Mesendoderm (in vitro differentiated cells): ENCODE data around the gene AMIGO1.

Experiments
- DNase-seq: peaks from one replicate; pipeline ENCODE4 v3.0.0; 2013
- H2AK5ac ChIP-seq: 2 replicates; pipeline ENCODE4 v1.6.1; 2013; ENCODE audit warnings: low read length, inconsistent platforms
- H2BK120ac ChIP-seq: 2 replicates; pipeline ENCODE4 v1.6.1; 2013; ENCODE audit warnings: low read depth, mild to moderate bottlenecking, low read length, moderate library complexity, mixed read lengths
- H2BK15ac ChIP-seq: replicated peaks from 2 replicates; pipeline ENCODE4 v1.6.1; 2013; ENCODE audit warnings: low read depth, mild to moderate bottlenecking, moderate library complexity
- H2BK5ac ChIP-seq: 2 replicates; pipeline ENCODE4 v1.6.1; 2013; ENCODE audit warnings: low read length, inconsistent platforms
- H3K18ac ChIP-seq: 2 replicates; pipeline ENCODE4 v1.6.1; 2013; ENCODE audit warnings: mild to moderate bottlenecking, low read length, mixed read lengths
- H3K23ac ChIP-seq: one replicate; pipeline ENCODE4 v1.6.1; 2013; ENCODE audit warnings: low read length
- H3K27ac ChIP-seq: 2 replicates; pipeline ENCODE4 v1.5.1; 2013; ENCODE audit warnings: low read depth, mild to moderate bottlenecking, inconsistent platforms, low read length, moderate library complexity
- H3K27me3 ChIP-seq: 2 replicates; pipeline ENCODE4 v1.6.1; 2013; ENCODE audit warnings: low read length, control low read depth, mild to moderate bottlenecking, inconsistent platforms; ENCODE audit not compliant: insufficient read depth, poor library complexity
- H3K36me3 ChIP-seq: 2 replicates; pipeline ENCODE4 v1.6.1; 2013; ENCODE audit warnings: low read length, inconsistent platforms; ENCODE audit not compliant: control insufficient read depth, insufficient read depth
- H3K4ac ChIP-seq: one replicate; pipeline ENCODE4 v1.6.1; 2013; ENCODE audit warnings: low read depth, mild to moderate bottlenecking, low read length, moderate library complexity
- H3K4me1 ChIP-seq: 2 replicates; pipeline ENCODE4 v1.6.1; 2013; ENCODE audit warnings: low read depth, low read length, inconsistent platforms; ENCODE audit not compliant: control insufficient read depth
- H3K4me2 ChIP-seq: 2 replicates; pipeline ENCODE4 v1.6.1; 2013; ENCODE audit warnings: low read length
- H3K4me3 ChIP-seq: 2 replicates; pipeline ENCODE4 v1.5.1; 2013; ENCODE audit warnings: mild to moderate bottlenecking, low read length
- H3K56ac ChIP-seq: one replicate; pipeline ENCODE4 v1.6.1; 2013; ENCODE audit warnings: low read length
- H3K79me1 ChIP-seq: 2 replicates; pipeline ENCODE4 v1.6.1; 2013; ENCODE audit warnings: low read length, inconsistent platforms
- H3K79me2 ChIP-seq: 2 replicates; pipeline ENCODE4 v1.6.1; 2013; ENCODE audit warnings: mild to moderate bottlenecking, low read length; ENCODE audit not compliant: control insufficient read depth, insufficient read depth
- H3K9ac ChIP-seq: 2 replicates; pipeline ENCODE4 v1.6.1; 2013; ENCODE audit warnings: low read length, inconsistent platforms
- H4K5ac ChIP-seq: one replicate; pipeline ENCODE4 v1.6.1; 2013; ENCODE audit warnings: low read length
- H4K8ac ChIP-seq: one replicate; pipeline ENCODE4 v1.6.1; 2013; ENCODE audit warnings: low read depth, mild to moderate bottlenecking, control low read depth, low read length, moderate library complexity
- WGBS: extraction: QIAGEN DNeasy Blood & Tissue Kit; methylation state at CpG from one replicate; pipeline ENCODE4 v1.1.7; 2013; ENCODE audit warnings: low lambda C conversion rate, missing lambda C conversion rate; ENCODE audit not compliant: insufficient coverage; ENCODE audit errors: extremely low coverage; 5-methylcytosine and 5-hydroxymethylcytosine counted together

AMIGO1 gene

DNA sequence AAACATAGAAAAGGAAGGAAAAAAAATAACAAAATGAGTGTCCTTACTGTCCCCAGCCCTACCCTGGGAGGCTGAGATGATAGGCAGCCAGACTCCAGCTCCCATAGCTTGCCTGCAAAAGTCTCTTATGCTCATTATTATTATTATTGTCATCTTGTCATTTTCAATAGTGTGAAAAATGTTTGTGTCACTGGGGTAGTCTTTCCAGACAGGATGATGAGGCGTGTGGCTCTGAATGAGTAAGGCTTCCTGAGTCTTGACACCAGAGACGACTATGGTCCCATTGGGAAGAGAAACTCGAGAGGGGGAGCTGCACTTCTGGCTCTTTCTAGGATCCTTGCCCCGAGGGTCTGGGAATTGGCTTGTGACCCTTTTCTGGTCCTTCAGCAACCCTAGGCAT is 16.7 kb downstream of the AMIGO1 start:
- no CpG with 5 or more reads among the region's 4 CpGs for WGBS
- no peaks in the 10 kb centered on the region for H3K4me1 ChIP-seq

DNA sequence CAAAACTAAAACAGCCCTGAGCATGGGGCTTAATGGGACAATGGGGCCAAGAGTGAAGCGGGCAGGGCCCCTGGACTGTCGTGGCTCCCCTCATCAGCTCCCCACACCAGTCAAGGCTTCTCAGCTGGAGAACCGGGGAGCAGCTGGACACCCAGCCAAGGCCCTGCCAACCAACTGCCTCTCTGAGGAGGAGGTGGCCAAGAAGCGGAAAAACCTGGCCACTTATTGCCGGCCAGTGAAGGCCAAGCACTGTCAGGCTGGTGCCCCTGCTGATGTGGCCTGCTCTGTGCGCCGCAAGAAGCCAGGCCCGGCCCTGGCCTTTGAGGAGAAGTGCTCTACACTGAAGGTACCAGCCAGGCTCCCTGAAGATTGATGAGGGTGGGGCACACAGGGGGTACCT is 18.2 kb downstream of the AMIGO1 start:
- Histone ChIP-seq H2BK120ac (no peak overlapping the region), H3K4me2 (no peak overlapping the region), H3K36me3 (no peaks in the 10 kb centered on the region), H3K79me1 (peaks cover 2% of the 10 kb centered on the region), H3K27me3 (no peaks in the 10 kb centered on the region), H3K9ac (no peak overlapping the region), H4K5ac (no peak overlapping the region), H2BK5ac (no peak overlapping the region), H4K8ac (no peak overlapping the region), H2AK5ac (no peak overlapping the region), H3K79me2 (no peaks in the 10 kb centered on the region), H3K4ac (no peak overlapping the region), H3K4me3 (no peak overlapping the region), H3K27ac (no peak overlapping the region), H3K56ac (no peak overlapping the region), H2BK15ac (no peak overlapping the region), H3K18ac (no peak overlapping the region), H3K23ac (no peak overlapping the region), H3K4me1 (no peaks in the 10 kb centered on the region)
- DNase-seq, result no peak
- no CpG with 5 or more reads among the region's 8 CpGs for WGBS

More for the DNA sequence above, 16.7 kb downstream of the AMIGO1 start:
- peaks cover 2% of the 10 kb centered on the region for H3K79me1 ChIP-seq
- no peak overlapping the region for H2BK120ac ChIP-seq
- H4K8ac ChIP-seq, result no peak overlapping the region
- no peak overlapping the region for H3K9ac ChIP-seq
- H3K4ac ChIP-seq, result no peak overlapping the region
- no peak overlapping the region for H2AK5ac ChIP-seq
- no peak overlapping the region for H2BK5ac ChIP-seq
- H3K23ac ChIP-seq, result no peak overlapping the region
- H3K79me2 ChIP-seq, result no peaks in the 10 kb centered on the region
- H2BK15ac ChIP-seq, result no peak overlapping the region
- no peak overlapping the region for H3K4me3 ChIP-seq
- no peaks in the 10 kb centered on the region for H3K36me3 ChIP-seq
- no peak overlapping the region for H4K5ac ChIP-seq
- H3K4me2 ChIP-seq, result no peak overlapping the region
- DNase-seq, result no peak
- H3K56ac ChIP-seq, result no peak overlapping the region
- no peak overlapping the region for H3K18ac ChIP-seq
- no peak overlapping the region for H3K27ac ChIP-seq
- no peaks in the 10 kb centered on the region for H3K27me3 ChIP-seq

DNA sequence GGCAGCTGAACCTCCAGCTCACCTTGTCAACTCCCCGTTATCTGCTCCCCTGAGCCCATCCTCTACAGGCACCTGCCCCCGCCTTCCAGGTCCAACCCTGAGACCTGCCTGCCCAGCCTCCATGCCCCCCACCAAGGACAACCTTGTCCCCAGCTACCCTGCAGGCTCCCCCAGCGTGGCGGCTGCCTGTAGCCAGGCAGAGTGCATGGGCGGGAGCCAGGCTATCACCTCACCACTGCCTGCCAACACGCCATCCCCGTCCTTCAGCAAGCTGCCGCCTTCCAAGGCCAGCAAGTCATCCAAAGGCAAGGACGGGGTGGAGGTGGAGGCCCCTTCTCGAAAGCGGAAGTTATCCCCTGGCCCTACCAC is 18.6 kb downstream of the AMIGO1 start:
- H2BK5ac ChIP-seq, result no peak overlapping the region
- H4K5ac ChIP-seq, result no peak overlapping the region
- H4K8ac ChIP-seq, result no peak overlapping the region
- H3K4me1 ChIP-seq, result no peaks in the 10 kb centered on the region
- no peak for DNase-seq
- H3K4me2 ChIP-seq, result no peak overlapping the region
- no peaks in the 10 kb centered on the region for H3K27me3 ChIP-seq
- no peak overlapping the region for H3K23ac ChIP-seq
- H3K4ac ChIP-seq, result no peak overlapping the region
- no peak overlapping the region for H3K4me3 ChIP-seq
- H3K27ac ChIP-seq, result no peak overlapping the region
- H3K79me2 ChIP-seq, result no peaks in the 10 kb centered on the region
- H3K79me1 ChIP-seq, result peaks cover 2% of the 10 kb centered on the region
- H3K36me3 ChIP-seq, result no peaks in the 10 kb centered on the region
- H3K18ac ChIP-seq, result no peak overlapping the region
- H3K9ac ChIP-seq, result no peak overlapping the region
- no peak overlapping the region for H3K56ac ChIP-seq
- no peak overlapping the region for H2BK120ac ChIP-seq
- no peak overlapping the region for H2AK5ac ChIP-seq
- no CpG with 5 or more reads among the region's 11 CpGs for WGBS
- no peak overlapping the region for H2BK15ac ChIP-seq

DNA sequence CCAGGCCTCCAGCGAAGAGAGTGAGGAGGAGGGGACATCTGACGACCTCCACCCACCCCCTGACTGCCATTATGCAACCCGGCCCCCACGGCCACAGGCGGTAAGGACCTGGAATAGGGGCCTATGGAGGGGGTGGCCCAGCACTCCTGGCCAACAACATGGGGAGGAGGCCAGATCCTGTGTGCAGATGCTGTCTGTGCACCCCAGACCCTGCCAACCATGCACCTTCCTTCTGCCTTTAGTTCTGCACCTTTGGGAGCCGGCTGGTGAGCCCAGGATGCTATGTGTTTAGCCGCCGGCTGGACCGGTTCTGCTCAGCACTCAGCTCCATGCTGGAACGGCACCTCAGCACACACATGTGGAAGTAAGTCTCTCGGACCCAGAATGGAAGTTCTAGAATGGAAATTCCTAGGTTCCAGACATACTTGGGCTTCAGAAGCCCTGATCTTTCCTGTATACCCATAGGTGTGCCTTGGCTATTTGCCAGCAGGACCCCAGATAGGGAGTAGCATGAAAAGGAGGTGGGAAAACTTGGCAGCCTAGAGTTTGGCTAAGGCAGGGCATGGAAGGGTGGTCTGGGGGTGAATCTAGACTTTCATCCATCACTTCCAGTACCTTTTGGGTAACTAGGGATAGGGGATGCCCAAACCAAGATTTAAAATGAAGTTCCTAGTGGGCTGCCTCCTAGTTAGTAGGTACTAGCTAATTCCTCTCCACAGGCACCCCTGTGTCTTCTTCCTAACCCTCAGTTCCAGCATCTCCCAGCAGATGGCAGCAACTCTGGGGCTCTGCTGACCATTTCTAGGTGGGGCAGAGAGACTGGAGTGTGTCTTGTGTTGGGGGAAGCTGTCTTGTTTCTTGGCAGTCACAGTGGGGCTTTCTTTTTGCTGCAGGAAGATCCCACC is 19.2 kb downstream of the AMIGO1 start:
- no peak overlapping the region for H4K5ac ChIP-seq
- no peak overlapping the region for H3K4me2 ChIP-seq
- H3K56ac ChIP-seq, result no peak overlapping the region
- H3K36me3 ChIP-seq, result no peaks in the 10 kb centered on the region
- no peak overlapping the region for H3K18ac ChIP-seq
- H3K23ac ChIP-seq, result no peak overlapping the region
- DNase-seq, result peak; percentile 78
- no peak overlapping the region for H4K8ac ChIP-seq
- WGBS, result no CpG with 5 or more reads among the region's 11 CpGs
- no peak overlapping the region for H2BK120ac ChIP-seq
- no peak overlapping the region for H3K9ac ChIP-seq
- no peaks in the 10 kb centered on the region for H3K79me2 ChIP-seq
- H3K4me1 ChIP-seq, result peaks cover 1% of the 10 kb centered on the region
- no peak overlapping the region for H3K4ac ChIP-seq
- H3K27me3 ChIP-seq, result no peaks in the 10 kb centered on the region
- no peak overlapping the region for H2BK15ac ChIP-seq
- H3K27ac ChIP-seq, result no peak overlapping the region
- no peak overlapping the region for H2BK5ac ChIP-seq
- H3K4me3 ChIP-seq, result no peak overlapping the region
- H3K79me1 ChIP-seq, result peaks cover 4% of the 10 kb centered on the region
- H2AK5ac ChIP-seq, result no peak overlapping the region

DNA sequence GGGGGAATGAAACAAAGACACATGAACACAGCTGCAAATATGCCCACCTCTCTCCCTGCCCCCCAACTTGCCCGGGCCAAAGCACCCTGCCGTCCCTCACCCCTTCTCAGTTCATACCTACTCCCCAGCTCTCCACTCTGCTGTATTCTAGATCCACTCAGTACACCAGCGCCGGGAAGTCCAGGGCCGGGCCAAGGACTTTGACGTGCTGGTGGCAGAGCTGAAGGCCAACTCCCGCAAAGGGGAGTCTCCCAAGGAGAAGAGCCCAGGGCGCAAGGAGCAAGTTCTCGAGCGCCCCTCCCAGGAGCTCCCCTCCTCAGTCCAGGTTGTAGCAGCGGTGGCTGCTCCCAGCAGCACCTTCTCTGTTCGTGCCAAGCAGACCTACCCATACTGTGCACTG is 20.8 kb downstream of the AMIGO1 start:
- Histone ChIP-seq H3K79me1 (peaks cover 3% of the 10 kb centered on the region), H3K23ac (no peak overlapping the region), H3K4me1 (peaks cover 5% of the 10 kb centered on the region), H3K4ac (no peak overlapping the region), H4K8ac (no peak overlapping the region), H3K4me3 (no peak overlapping the region), H3K4me2 (no peak overlapping the region), H3K56ac (no peak overlapping the region), H3K36me3 (no peaks in the 10 kb centered on the region), H3K27ac (no peak overlapping the region), H3K79me2 (no peaks in the 10 kb centered on the region), H4K5ac (no peak overlapping the region), H2BK15ac (no peak overlapping the region), H2AK5ac (no peak overlapping the region), H3K18ac (no peak overlapping the region), H2BK5ac (no peak overlapping the region), H3K9ac (no peak overlapping the region), H2BK120ac (no peak overlapping the region), H3K27me3 (no peaks in the 10 kb centered on the region)
- no CpG with 5 or more reads among the region's 12 CpGs for WGBS
- DNase-seq, result no peak

DNA sequence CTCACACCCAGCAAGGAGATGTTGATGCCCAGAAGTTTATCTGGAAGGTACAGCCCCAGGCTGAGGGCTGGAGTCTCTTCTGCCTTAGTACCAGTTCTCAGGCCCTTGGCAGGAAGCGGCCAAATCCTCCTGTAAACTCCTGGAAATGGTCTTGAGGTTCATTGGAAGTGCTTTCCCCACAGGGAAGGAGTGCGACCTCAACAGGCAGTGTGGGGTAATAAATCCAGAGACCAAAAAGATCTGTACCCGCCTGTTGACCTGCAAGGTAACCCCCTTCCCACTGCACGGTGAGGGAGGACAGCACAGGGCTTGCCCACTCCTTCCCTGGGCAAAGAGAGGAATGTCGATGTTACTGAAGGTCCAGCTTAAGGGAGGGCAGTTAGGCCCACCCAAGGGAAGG is 21.3 kb downstream of the AMIGO1 start:
- Histone ChIP-seq H2BK120ac (no peak overlapping the region), H3K27ac (no peak overlapping the region), H3K4ac (no peak overlapping the region)

More for the DNA sequence above, 21.3 kb downstream of the AMIGO1 start:
- Histone ChIP-seq H3K4me1 (peaks cover 5% of the 10 kb centered on the region), H4K8ac (no peak overlapping the region), H2BK15ac (no peak overlapping the region), H4K5ac (no peak overlapping the region), H3K79me2 (no peaks in the 10 kb centered on the region), H3K56ac (no peak overlapping the region), H3K9ac (no peak overlapping the region), H2AK5ac (no peak overlapping the region), H3K79me1 (peaks cover 3% of the 10 kb centered on the region), H3K4me2 (no peak overlapping the region), H2BK5ac (no peak overlapping the region), H3K27me3 (no peaks in the 10 kb centered on the region), H3K36me3 (no peaks in the 10 kb centered on the region), H3K18ac (no peak overlapping the region), H3K23ac (no peak overlapping the region), H3K4me3 (no peak overlapping the region)
- peak; percentile 56 for DNase-seq
- no CpG with 5 or more reads among the region's 5 CpGs for WGBS
